PC-3 (cell line): ENCODE measurements around the gene CIROP.

Source experiments
- CTCF ChIP-seq: fragments of 300-600 bp; sonication (generic); conservative IDR thresholded peaks from 2 replicates; pipeline ENCODE4 v1.5.1; 2017; ENCODE audit warnings: antibody characterized with exemption, low read depth, mild to moderate bottlenecking, low read length
- EZH2 ChIP-seq: fragments of 300-600 bp; sonication (generic); IDR thresholded peaks from one replicate; pipeline ENCODE4 v1.6.1; 2017; ENCODE audit warnings: antibody characterized with exemption, mild to moderate bottlenecking, low read length; ENCODE audit not compliant: unreplicated experiment
- EZH2phosphoT487 ChIP-seq: fragments of 300-600 bp; sonication (generic); IDR thresholded peaks from 2 replicates; pipeline ENCODE4 v1.6.1; 2018; ENCODE audit warnings: mild to moderate bottlenecking, antibody characterized with exemption, low read length, borderline replicate concordance

- no peak for TF ChIP-seq EZH2phosphoT487
- TF ChIP-seq CTCF, result no peak
- TF ChIP-seq EZH2, result no peak
Measured at GRCh38 chr14:23113431-23114119, 8.8 kb upstream of the CIROP start.
